ENCODE data around the gene TTC9C.

TTC9C gene

DNA sequence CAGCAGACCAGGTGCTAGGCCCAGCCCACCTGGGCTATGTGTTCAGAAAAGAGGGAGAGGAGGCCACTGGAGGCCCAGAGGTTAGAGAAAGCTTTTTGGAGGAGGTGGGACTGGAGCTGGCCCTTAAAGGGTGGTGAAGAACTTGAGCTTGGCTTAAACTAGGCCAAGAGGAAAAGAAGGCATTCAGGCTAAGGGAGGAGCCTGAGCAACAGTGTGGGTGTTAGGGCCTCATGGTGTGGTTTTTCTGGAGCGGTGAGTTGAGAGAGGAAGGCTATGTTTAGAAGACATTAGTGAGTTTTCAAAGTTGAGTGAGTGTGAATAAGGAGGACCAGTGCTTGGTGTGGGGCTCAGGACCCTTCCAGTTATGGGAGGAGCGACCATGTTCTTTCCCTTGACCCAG is 49.1 kb downstream of the TTC9C start:
- Histone ChIP-seq H3K36me3 (ENCODE audit: control insufficient read depth, low read length) (peaks cover 42% of the 10 kb centered on the region), H4K20me1 (ENCODE audit: control insufficient read depth, insufficient read depth, low read depth, low read length) (no peaks in the 10 kb centered on the region), H3K27ac (ENCODE audit: low read depth, low read length) (no peak overlapping the region), H3K4me3 (ENCODE audit: low read length) (no peak overlapping the region), H3K4me2 (ENCODE audit: low read length) (no peak overlapping the region), H3K4me1 (ENCODE audit: control insufficient read depth, low read length) (peaks cover 12% of the 10 kb centered on the region), H3F3A (ENCODE audit: control insufficient read depth, insufficient read depth) (no peaks in the 10 kb centered on the region), H3K9me3 (ENCODE audit: control insufficient read depth, insufficient read depth, low read length) (no peaks in the 10 kb centered on the region), H3K27me3 (ENCODE audit: control insufficient read depth, low read length) (no peaks in the 10 kb centered on the region), H3K79me2 (ENCODE audit: control insufficient read depth, low read length) (peaks cover 23% of the 10 kb centered on the region), H3K9me2 (replicated peaks; ENCODE audit: control insufficient read depth, low read length) (no peaks in the 10 kb centered on the region)
- TF ChIP-seq, protein P1, sequence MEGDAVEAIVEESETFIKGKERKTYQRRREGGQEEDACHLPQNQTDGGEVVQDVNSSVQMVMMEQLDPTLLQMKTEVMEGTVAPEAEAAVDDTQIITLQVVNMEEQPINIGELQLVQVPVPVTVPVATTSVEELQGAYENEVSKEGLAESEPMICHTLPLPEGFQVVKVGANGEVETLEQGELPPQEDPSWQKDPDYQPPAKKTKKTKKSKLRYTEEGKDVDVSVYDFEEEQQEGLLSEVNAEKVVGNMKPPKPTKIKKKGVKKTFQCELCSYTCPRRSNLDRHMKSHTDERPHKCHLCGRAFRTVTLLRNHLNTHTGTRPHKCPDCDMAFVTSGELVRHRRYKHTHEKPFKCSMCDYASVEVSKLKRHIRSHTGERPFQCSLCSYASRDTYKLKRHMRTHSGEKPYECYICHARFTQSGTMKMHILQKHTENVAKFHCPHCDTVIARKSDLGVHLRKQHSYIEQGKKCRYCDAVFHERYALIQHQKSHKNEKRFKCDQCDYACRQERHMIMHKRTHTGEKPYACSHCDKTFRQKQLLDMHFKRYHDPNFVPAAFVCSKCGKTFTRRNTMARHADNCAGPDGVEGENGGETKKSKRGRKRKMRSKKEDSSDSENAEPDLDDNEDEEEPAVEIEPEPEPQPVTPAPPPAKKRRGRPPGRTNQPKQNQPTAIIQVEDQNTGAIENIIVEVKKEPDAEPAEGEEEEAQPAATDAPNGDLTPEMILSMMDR (IDR thresholded peaks at IDR 0.05; ENCODE audit: low read depth, low read length, poor library complexity, severe bottlenecking): no peak
- TF ChIP-seq EZH2phosphoT487 (IDR thresholded peaks at IDR 0.05; ENCODE audit: borderline replicate concordance, low read length): no peak

DNA sequence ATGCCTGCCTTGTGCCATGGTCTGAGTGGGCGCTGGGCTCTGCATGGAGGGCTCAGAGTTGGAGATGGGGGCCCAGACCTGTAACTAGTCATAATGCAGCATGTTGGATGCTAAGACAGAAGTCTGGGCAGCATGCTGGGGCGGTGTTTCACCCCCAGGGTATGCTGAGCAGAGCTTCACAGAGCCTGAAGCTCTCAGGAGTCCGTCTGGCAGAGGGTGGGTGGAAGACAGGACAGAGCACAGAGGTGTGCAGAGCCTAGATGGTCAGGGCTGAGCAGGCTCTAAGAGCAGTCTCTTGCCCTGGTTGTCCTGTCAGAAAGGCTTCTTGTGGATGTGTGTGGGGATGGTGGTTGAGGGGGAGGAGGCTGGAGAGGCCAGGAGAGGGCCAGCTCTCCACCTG is 50.2 kb downstream of the TTC9C start:
- H3K4me1 ChIP-seq (ENCODE audit: control insufficient read depth, low read length): peaks cover 5% of the 10 kb centered on the region
- TF ChIP-seq, protein P1 (IDR thresholded peaks at IDR 0.05; ENCODE audit: low read depth, low read length, poor library complexity, severe bottlenecking): no peak
- TF ChIP-seq EZH2phosphoT487 (IDR thresholded peaks at IDR 0.05; ENCODE audit: borderline replicate concordance, low read length): no peak
- H3K4me2 ChIP-seq (ENCODE audit: low read length): no peak overlapping the region
- H4K20me1 ChIP-seq (ENCODE audit: control insufficient read depth, insufficient read depth, low read depth, low read length): no peaks in the 10 kb centered on the region
- no peaks in the 10 kb centered on the region for H3K27me3 ChIP-seq (ENCODE audit: control insufficient read depth, low read length)
- peaks cover 12% of the 10 kb centered on the region for H3K79me2 ChIP-seq (ENCODE audit: control insufficient read depth, low read length)
- H3K36me3 ChIP-seq (ENCODE audit: control insufficient read depth, low read length): peaks cover 47% of the 10 kb centered on the region
- no peak overlapping the region for H3K27ac ChIP-seq (ENCODE audit: low read depth, low read length)
- no peaks in the 10 kb centered on the region for H3K9me2 ChIP-seq (replicated peaks; ENCODE audit: control insufficient read depth, low read length)
- H3K9me3 ChIP-seq (ENCODE audit: control insufficient read depth, insufficient read depth, low read length): no peaks in the 10 kb centered on the region
- no peaks in the 10 kb centered on the region for H3F3A ChIP-seq (ENCODE audit: control insufficient read depth, insufficient read depth)
- H3K4me3 ChIP-seq (ENCODE audit: low read length): no peak overlapping the region

DNA sequence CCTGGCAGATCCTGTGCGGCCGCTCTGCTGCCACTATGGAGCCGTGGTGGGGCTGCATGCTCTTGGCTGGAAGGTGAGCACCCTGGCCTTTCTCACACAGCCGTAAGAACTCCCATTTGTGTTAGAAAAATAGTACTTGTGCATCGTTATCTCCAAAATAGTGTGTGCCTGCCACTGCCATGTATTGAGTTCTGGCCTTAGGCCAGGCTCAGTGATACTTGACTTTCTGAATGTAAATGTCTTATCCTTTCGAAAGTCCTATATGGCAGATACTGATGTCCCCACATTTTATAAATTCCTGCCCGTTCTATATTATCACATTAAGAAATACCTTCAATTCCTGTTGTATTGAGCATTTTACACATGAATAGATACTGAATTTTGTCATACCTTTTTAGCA is 54.5 kb downstream of the TTC9C start:
- Histone ChIP-seq H3K27ac (ENCODE audit: low read depth, low read length) (no peak overlapping the region), H3F3A (ENCODE audit: control insufficient read depth, insufficient read depth) (peaks cover 11% of the 10 kb centered on the region; the same call in 1 of the 2 replicates), H3K9me2 (replicated peaks; ENCODE audit: control insufficient read depth, low read length) (no peaks in the 10 kb centered on the region), H3K27me3 (ENCODE audit: control insufficient read depth, low read length) (no peaks in the 10 kb centered on the region), H4K20me1 (ENCODE audit: control insufficient read depth, insufficient read depth, low read depth, low read length) (no peaks in the 10 kb centered on the region), H3K4me1 (ENCODE audit: control insufficient read depth, low read length) (peaks cover 8% of the 10 kb centered on the region), H3K4me3 (ENCODE audit: low read length) (no peak overlapping the region), H3K4me2 (ENCODE audit: low read length) (no peak overlapping the region), H3K79me2 (ENCODE audit: control insufficient read depth, low read length) (peaks cover 14% of the 10 kb centered on the region), H3K9me3 (ENCODE audit: control insufficient read depth, insufficient read depth, low read length) (no peaks in the 10 kb centered on the region), H3K36me3 (ENCODE audit: control insufficient read depth, low read length) (peaks cover 43% of the 10 kb centered on the region)
- TF ChIP-seq, protein P1 (IDR thresholded peaks at IDR 0.05; ENCODE audit: low read depth, low read length, poor library complexity, severe bottlenecking): no peak
- no peak for TF ChIP-seq EZH2phosphoT487 (IDR thresholded peaks at IDR 0.05; ENCODE audit: borderline replicate concordance, low read length)
